Activated naive CD8-positive, alpha-beta T cell treated with anti-CD3 and anti-CD28 coated beads, Interleukin-2, amount 10 ng/mL, durations not matched to agents 7 days and 5 days (primary cell): Measurements from ENCODE around the gene APC2. TPM values are rescaled to one million over a fixed set of nuclear protein-coding genes. Genes with fewer than 3 reads are reported as not detected.

Experiments used
- ATAC-seq: fragments of 150-1000 bp; cut with Tn5 transposase; one replicate; pipeline ENCODE4 v1.10.0; 2021; ENCODE audit warnings: low read depth, moderate library complexity
- POLR2A ChIA-PET: fragments of 350-600 bp; sonication (Branson Sonifier 250); formaldehyde crosslinking; loops from one replicate; lab custom pipeline; 2021; ENCODE audit warnings: antibody characterized with exemption; lab: Charles Lee
- DNase-seq: peaks from one replicate; pipeline ENCODE4 v3.0.0; 2021
- H3K27ac Mint-ChIP-seq: one replicate; pipeline ENCODE4 v1.8.0; 2022; ENCODE audit warnings: mild to moderate bottlenecking, mixed read lengths
- H3K27me3 Mint-ChIP-seq: one replicate; pipeline ENCODE4 v1.8.0; 2022; ENCODE audit warnings: mild to moderate bottlenecking, moderate library complexity, mixed read lengths
- H3K36me3 Mint-ChIP-seq: one replicate; pipeline ENCODE4 v1.8.0; 2021; ENCODE audit warnings: mild to moderate bottlenecking, mixed read lengths
- H3K4me1 Mint-ChIP-seq: one replicate; pipeline ENCODE4 v1.8.0; 2021; ENCODE audit warnings: mixed read lengths
- H3K4me3 Mint-ChIP-seq: one replicate; pipeline ENCODE4 v1.8.0; 2022; ENCODE audit warnings: mild to moderate bottlenecking, moderate library complexity, mixed read lengths
- H3K9me3 Mint-ChIP-seq: one replicate; pipeline ENCODE4 v1.8.0; 2021; ENCODE audit warnings: mixed read lengths
- total RNA-seq, 2 experiments: library from RNA; stranded (reverse); gene quantifications; one replicate each; pipeline ENCODE4 v1.2.3, GENCODE V29; 2021

Gene APC2
- total RNA-seq, 2 experiments from 2014 or later, result 0.06 to 0.11 TPM

GRCh38 chr19:1427221-1427920 lies 22.6 kb upstream of the APC2 start:
- H3K4me1 Mint-ChIP-seq, result peaks cover 1% of the 10 kb centered on the region
- H3K27ac Mint-ChIP-seq, result no peak overlapping the region
- H3K36me3 Mint-ChIP-seq, result peaks cover 17% of the 10 kb centered on the region
- DNase-seq (no peak), ATAC-seq (no peak)
- POLR2A ChIA-PET, result no interaction called here
- H3K4me3 Mint-ChIP-seq, result no peak overlapping the region
- H3K27me3 Mint-ChIP-seq, result no peaks in the 10 kb centered on the region
- no peaks in the 10 kb centered on the region for H3K9me3 Mint-ChIP-seq

DNA sequence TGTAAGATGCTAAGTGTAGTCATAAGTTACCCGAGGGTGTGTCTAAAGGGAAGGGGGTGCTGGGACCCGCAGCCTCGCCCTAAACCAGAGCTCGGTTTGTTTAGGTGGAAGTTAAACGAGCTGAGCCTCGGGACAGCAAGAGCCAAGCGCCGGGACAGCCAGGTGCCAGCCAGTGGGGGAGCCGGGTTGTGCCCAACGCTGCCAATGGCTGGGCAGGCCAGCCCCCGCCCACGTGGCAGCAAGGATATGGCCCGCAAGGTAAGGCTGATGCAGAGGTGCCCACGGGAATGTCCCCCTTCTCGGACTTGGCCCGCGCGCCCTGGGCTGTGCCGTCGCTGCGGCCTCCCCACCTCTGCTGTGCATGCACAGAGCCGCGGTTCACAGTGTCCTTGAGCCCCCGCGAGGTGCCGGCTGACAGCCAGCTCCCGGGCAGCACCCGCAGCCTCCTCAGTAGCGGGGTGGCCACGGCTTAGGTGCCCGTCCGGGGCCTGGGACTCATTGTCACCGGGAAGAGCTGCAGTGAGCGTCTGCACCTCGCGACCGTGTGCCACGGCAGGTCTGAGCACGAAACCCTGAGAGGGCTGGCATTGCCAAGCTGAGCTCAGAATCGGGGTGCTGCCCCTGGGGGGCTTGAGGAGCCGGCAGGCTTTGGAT lies 21.1 kb upstream of the APC2 start:
- Mint-ChIP-seq H3K27me3 (no peaks in the 10 kb centered on the region), H3K4me3 (no peak overlapping the region), H3K9me3 (no peaks in the 10 kb centered on the region), H3K4me1 (peaks cover 1% of the 10 kb centered on the region), H3K36me3 (peaks cover 10% of the 10 kb centered on the region), H3K27ac (no peak overlapping the region)
- DNase-seq, result no peak
- no peak for ATAC-seq
- POLR2A ChIA-PET, result no interaction called here

- Mint-ChIP-seq H3K4me1 (peaks cover 1% of the 10 kb centered on the region), H3K27me3 (no peaks in the 10 kb centered on the region), H3K36me3 (peaks cover 7% of the 10 kb centered on the region), H3K4me3 (no peak overlapping the region), H3K27ac (no peak overlapping the region), H3K9me3 (no peaks in the 10 kb centered on the region)
- DNase-seq, result no peak
- POLR2A ChIA-PET, result no interaction called here
- no peak for ATAC-seq
Observed at GRCh38 chr19:1429750-1430149, 20.2 kb upstream of the APC2 start.

DNA sequence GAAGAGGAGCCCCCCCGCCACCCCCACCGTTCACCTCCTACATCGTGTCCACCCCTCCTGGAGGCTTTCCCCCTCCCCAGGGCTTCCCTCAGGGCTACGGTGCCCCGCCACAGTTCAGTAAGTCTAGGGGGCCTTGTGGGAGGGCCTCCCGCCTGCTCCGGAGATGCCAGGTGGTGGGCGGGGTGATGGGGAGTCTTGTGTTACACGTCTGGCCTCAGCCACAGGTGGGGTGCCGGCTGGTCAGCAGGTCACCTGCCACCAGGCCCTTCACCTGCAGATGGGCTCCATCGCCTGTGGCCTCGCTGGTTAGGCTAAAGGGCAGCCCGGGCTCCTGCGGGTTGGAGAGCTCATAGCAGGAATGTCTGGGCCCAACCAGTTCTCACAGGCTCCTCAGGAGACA lies 19.7 kb upstream of the APC2 start:
- Mint-ChIP-seq H3K27me3 (no peaks in the 10 kb centered on the region), H3K4me1 (no peaks in the 10 kb centered on the region), H3K9me3 (no peaks in the 10 kb centered on the region), H3K36me3 (peaks cover 6% of the 10 kb centered on the region), H3K4me3 (no peak overlapping the region), H3K27ac (no peak overlapping the region)
- DNase-seq, result no peak
- no peak for ATAC-seq
- POLR2A ChIA-PET, result no interaction called here

DNA sequence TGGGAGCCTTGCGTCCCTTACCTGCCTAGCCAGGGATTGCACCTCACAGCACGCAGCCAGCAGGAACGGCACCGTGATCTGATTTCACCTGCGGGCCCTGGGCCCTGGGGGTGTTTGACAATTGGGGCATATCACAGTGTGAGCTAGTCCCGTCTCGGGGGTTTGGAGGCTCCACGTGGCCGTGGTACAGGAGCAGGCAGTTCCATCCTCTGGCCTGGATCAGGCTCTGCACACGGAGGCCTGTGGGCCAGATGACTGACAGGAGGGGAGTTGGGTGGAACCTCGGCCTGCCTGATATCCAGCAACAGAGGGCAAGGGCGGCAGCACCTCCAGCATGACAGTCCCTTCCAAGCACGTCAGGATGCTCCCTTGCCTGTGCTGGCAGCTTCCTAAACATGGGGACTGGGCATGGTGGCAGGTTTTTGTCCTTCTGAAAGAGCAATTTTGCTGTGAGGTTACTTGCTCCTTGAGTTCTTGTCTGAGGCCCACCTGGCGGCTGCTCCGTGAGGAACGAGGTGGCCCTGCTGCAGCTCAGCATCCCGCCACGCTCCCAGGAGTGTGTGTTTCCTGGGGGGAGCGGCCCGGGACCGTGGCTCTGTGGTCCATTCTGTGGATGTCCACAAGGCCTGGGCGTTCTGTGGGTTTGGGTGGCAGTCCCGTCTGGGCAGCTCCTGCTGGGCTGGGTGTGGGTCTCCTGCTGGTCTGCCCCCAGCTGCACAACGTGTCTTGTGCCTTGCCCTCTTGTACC lies 18.0 kb upstream of the APC2 start:
- POLR2A ChIA-PET, result no interaction called here
- H3K4me1 Mint-ChIP-seq, result no peaks in the 10 kb centered on the region
- no peak overlapping the region for H3K27ac Mint-ChIP-seq
- H3K4me3 Mint-ChIP-seq, result no peak overlapping the region
- ATAC-seq, result no peak
- peaks cover 10% of the 10 kb centered on the region for H3K36me3 Mint-ChIP-seq
- H3K9me3 Mint-ChIP-seq, result no peaks in the 10 kb centered on the region
- no peak for DNase-seq
- H3K27me3 Mint-ChIP-seq, result no peaks in the 10 kb centered on the region

DNA sequence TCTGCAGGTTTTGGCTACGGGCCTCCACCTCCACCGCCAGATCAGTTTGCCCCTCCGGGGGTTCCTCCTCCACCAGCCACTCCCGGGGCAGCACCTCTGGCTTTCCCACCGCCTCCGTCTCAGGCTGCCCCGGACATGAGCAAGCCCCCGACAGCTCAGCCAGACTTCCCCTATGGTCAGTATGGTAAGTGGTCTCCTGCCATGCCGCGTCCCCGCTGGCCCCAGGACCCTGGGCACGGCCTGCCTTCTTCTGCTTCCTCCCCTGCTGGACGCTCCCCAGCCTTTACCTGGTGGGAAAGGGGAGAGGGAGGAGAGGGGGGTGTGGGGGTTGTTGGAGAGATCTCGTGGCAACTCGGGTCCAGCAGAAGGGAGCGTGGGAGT lies 17.4 kb upstream of the APC2 start:
- no peak for DNase-seq
- Mint-ChIP-seq H3K9me3 (no peaks in the 10 kb centered on the region), H3K4me1 (no peaks in the 10 kb centered on the region), H3K27ac (no peak overlapping the region), H3K4me3 (no peak overlapping the region), H3K27me3 (no peaks in the 10 kb centered on the region), H3K36me3 (peaks cover 10% of the 10 kb centered on the region)
- ATAC-seq, result no peak
- POLR2A ChIA-PET, result no interaction called here

- H3K9me3 Mint-ChIP-seq, result no peaks in the 10 kb centered on the region
- H3K4me1 Mint-ChIP-seq, result peaks cover 1% of the 10 kb centered on the region
- ATAC-seq, result no peak
- POLR2A ChIA-PET, result no interaction called here
- H3K27me3 Mint-ChIP-seq, result no peaks in the 10 kb centered on the region
- peaks cover 13% of the 10 kb centered on the region for H3K36me3 Mint-ChIP-seq
- H3K4me3 Mint-ChIP-seq, result no peak overlapping the region
- no peak overlapping the region for H3K27ac Mint-ChIP-seq
- DNase-seq, result no peak
Observed at GRCh38 chr19:1433119-1434039, 16.5 kb upstream of the APC2 start.

- ATAC-seq (no peak), DNase-seq (no peak)
- H3K4me3 Mint-ChIP-seq, result no peak overlapping the region
- no peak overlapping the region for H3K27ac Mint-ChIP-seq
- peaks cover 13% of the 10 kb centered on the region for H3K36me3 Mint-ChIP-seq
- H3K4me1 Mint-ChIP-seq, result peaks cover 1% of the 10 kb centered on the region
- H3K9me3 Mint-ChIP-seq, result no peaks in the 10 kb centered on the region
- POLR2A ChIA-PET, result no interaction called here
- no peaks in the 10 kb centered on the region for H3K27me3 Mint-ChIP-seq
Observed at GRCh38 chr19:1434040-1434366, 15.9 kb upstream of the APC2 start.

- POLR2A ChIA-PET, result no interaction called here
Observed at GRCh38 chr19:1434577-1435060, 15.3 kb upstream of the APC2 start.

GRCh38 chr19:1435378-1435989 lies 14.4 kb upstream of the APC2 start:
- H3K27me3 Mint-ChIP-seq, result no peaks in the 10 kb centered on the region
- ATAC-seq (no peak), DNase-seq (no peak)
- POLR2A ChIA-PET, result no interaction called here
- no peak overlapping the region for H3K4me3 Mint-ChIP-seq
- H3K9me3 Mint-ChIP-seq, result no peaks in the 10 kb centered on the region
- H3K36me3 Mint-ChIP-seq, result peaks cover 21% of the 10 kb centered on the region
- peaks cover 6% of the 10 kb centered on the region for H3K4me1 Mint-ChIP-seq
- no peak overlapping the region for H3K27ac Mint-ChIP-seq

More at GRCh38 chr19:1434577-1435060, 15.3 kb upstream of the APC2 start:
- Mint-ChIP-seq H3K36me3 (peaks cover 18% of the 10 kb centered on the region), H3K4me3 (no peak overlapping the region), H3K27ac (no peak overlapping the region), H3K9me3 (no peaks in the 10 kb centered on the region), H3K4me1 (peaks cover 4% of the 10 kb centered on the region), H3K27me3 (no peaks in the 10 kb centered on the region)
- ATAC-seq (no peak), DNase-seq (no peak)

DNA sequence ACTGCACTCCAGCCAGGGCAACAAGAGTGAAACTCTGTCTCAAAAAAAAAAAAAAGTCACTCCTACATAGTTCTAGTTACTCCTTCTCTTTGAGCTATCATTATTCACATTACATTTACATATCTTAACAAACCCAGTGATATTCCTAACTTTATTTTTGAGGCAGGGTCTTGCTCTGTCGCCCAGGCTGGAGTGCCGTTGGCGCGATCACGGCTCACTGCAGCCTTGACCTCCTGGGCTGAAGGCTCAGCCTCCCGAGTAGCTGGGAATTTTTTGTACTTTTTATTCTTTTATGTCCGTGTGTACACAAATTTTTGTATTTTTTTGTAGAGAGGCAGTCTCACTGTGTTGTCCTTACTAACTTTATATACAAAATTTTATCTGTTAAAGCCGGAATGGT lies 12.3 kb upstream of the APC2 start:
- H3K36me3 Mint-ChIP-seq, result peaks cover 25% of the 10 kb centered on the region
- DNase-seq (no peak), ATAC-seq (no peak)
- H3K27me3 Mint-ChIP-seq, result no peaks in the 10 kb centered on the region
- no peaks in the 10 kb centered on the region for H3K9me3 Mint-ChIP-seq
- H3K4me3 Mint-ChIP-seq, result peak overlapping the region; percentile 99
- POLR2A ChIA-PET, result interaction anchor here (1.0 to 2.3 kb wide), 3 partner anchors 25 to 28 kb away, joined by 4 to 12 read pairs (median 4); no protein-coding TSS in a partner anchor
- no peak overlapping the region for H3K27ac Mint-ChIP-seq
- peaks cover 9% of the 10 kb centered on the region for H3K4me1 Mint-ChIP-seq

DNA sequence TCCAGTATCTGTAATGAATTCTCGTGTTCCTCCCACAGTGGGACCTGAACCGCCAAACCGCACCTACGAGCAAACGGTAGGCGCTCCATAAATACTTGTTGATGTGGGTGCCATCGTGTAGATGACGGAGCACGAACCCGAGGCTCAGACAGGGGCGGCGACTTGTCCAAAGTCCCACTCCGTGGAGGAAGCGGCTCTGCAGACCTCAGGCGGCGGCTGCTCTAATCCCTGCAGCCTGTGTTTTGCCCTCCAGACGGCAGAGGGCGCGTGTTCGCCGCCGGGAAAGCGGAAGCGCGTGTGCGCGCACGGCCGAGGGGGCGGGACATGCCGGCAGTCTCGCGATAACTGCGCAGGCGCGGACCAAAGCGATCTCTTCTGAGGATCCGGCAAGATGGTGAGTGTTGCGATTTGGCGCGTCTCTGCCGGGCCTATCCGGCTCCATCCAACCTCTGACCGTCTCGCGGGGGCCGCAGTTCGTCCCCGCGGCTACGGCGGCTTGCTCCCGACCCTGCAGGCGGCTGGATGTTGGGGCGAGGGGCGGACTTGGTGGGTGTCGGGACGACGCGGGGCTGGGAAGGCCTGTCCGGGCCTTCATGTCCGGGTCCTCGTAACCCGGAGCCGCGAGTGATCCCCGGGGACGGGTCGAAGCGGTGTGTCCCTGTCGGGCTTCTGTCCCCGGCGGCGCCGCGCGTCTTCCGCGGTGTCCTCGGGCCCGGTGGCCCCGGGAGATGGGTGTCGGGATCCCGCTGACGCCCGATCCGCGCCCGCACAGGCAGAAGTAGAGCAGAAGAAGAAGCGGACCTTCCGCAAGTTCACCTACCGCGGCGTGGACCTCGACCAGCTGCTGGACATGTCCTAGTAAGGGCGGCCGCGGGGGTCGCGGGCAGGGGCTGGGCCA lies 11.6 kb upstream of the APC2 start, which contains the start of gene RPS15:
TSS of gene RPS15 (plus strand) at position 362 of the 898 bp plus-strand sequence. CDS start at position 392, 30 bp downstream.
- ATAC-seq (peak; percentile 84), DNase-seq (peak; percentile 99)
- H3K27me3 Mint-ChIP-seq, result no peaks in the 10 kb centered on the region
- H3K27ac Mint-ChIP-seq, result peak within 1 kb of the TSS; percentile 99
- no peaks in the 10 kb centered on the region for H3K9me3 Mint-ChIP-seq
- H3K36me3 Mint-ChIP-seq, result peaks cover 25% of the 10 kb centered on the region
- H3K4me3 Mint-ChIP-seq, result peak within 1 kb of the TSS; percentile 99
- H3K4me1 Mint-ChIP-seq, result peaks cover 9% of the 10 kb centered on the region
- POLR2A ChIA-PET, result interaction anchor here (0.8 to 2.3 kb wide), 5 partner anchors 26 to 29 kb away, joined by 3 to 12 read pairs (median 4); no protein-coding TSS in a partner anchor
